Measurements from ENCODE around the gene SEMA5A.

Gene SEMA5A

GRCh38 chr5:9069650-9070049, 476.2 kb downstream of the SEMA5A start:
- no peak for DNase-seq

- no peak for DNase-seq
Observed at GRCh38 chr5:9067154-9067553, 478.7 kb downstream of the SEMA5A start.

- no peak for DNase-seq
Observed at GRCh38 chr5:9066349-9066748, 479.5 kb downstream of the SEMA5A start.

GRCh38 chr5:9063615-9064245, 482.1 kb downstream of the SEMA5A start:
- no peak for DNase-seq

GRCh38 chr5:9062873-9063272, 483.0 kb downstream of the SEMA5A start:
- DNase-seq: no peak

- DNase-seq: no peak
Observed at GRCh38 chr5:9059920-9060691, 485.8 kb downstream of the SEMA5A start.

- no peak for DNase-seq
Observed at GRCh38 chr5:9058666-9059065, 487.2 kb downstream of the SEMA5A start.

GRCh38 chr5:9058161-9058560, 487.7 kb downstream of the SEMA5A start:
- DNase-seq: no peak

GRCh38 chr5:9057406-9058000, 488.4 kb downstream of the SEMA5A start:
- no peak for DNase-seq

GRCh38 chr5:9056046-9056445, 489.8 kb downstream of the SEMA5A start:
- no peak for DNase-seq

- DNase-seq: no peak
Observed at GRCh38 chr5:9054821-9055589, 490.9 kb downstream of the SEMA5A start.

GRCh38 chr5:9054322-9054721, 491.6 kb downstream of the SEMA5A start:
- no peak for DNase-seq

GRCh38 chr5:9052421-9052820, 493.5 kb downstream of the SEMA5A start:
- no peak for DNase-seq

GRCh38 chr5:9051779-9052178, 494.1 kb downstream of the SEMA5A start:
- no peak for DNase-seq

- no peak for DNase-seq
Observed at GRCh38 chr5:9047932-9048331, 497.9 kb downstream of the SEMA5A start.

GRCh38 chr5:9046756-9047481, 499.0 kb downstream of the SEMA5A start:
- no peak for DNase-seq

- no peak for DNase-seq
Observed at GRCh38 chr5:9045946-9046345, 499.9 kb downstream of the SEMA5A start.

- no peak for DNase-seq
Observed at GRCh38 chr5:9042241-9042640, 503.6 kb downstream of the SEMA5A start.

GRCh38 chr5:9040475-9040874, 505.4 kb downstream of the SEMA5A start:
- no peak for DNase-seq

- no peak for DNase-seq
Observed at GRCh38 chr5:9037048-9037447, 508.8 kb downstream of the SEMA5A start.

- DNase-seq: no peak
Observed at GRCh38 chr5:9035346-9035745, 510.5 kb downstream of the SEMA5A start.

Data from amygdala (tissue), 56 donors.